H9 (cell line): ENCODE results near the gene CTXN1. TPM values are rescaled to one million over a fixed set of nuclear protein-coding genes. Genes with fewer than 3 reads are reported as not detected.
A peak's percentile ranks its signal among the peaks of the same experiment; 100 is the strongest.

Experiments used
- DNase-seq: peaks from one replicate; pipeline ENCODE4 v3.0.0-alpha.2; 2017
- H2AFZ ChIP-seq: one replicate; pipeline ENCODE4 v1.6.1; 2013; ENCODE audit warnings: mild to moderate bottlenecking, low read length, control low read depth, moderate library complexity
- H2AK5ac ChIP-seq: 2 replicates; pipeline ENCODE4 v1.6.1; 2013; ENCODE audit warnings: low read length, control low read depth, mixed read lengths; ENCODE audit not compliant: insufficient read length
- H2BK120ac ChIP-seq: one replicate; pipeline ENCODE4 v1.6.1; 2013; ENCODE audit warnings: low read depth, mild to moderate bottlenecking, low read length, control low read depth, inconsistent platforms; ENCODE audit not compliant: poor library complexity, severe bottlenecking
- H2BK12ac ChIP-seq: 2 replicates; pipeline ENCODE4 v1.6.1; 2013; ENCODE audit warnings: low read length, control low read depth, mixed read lengths, low read depth; ENCODE audit not compliant: insufficient read length
- H2BK15ac ChIP-seq: 2 replicates; pipeline ENCODE4 v1.6.1; 2013; ENCODE audit warnings: low read depth, low read length, control low read depth
- H2BK20ac ChIP-seq: one replicate; pipeline ENCODE4 v1.6.1; 2013; ENCODE audit warnings: low read depth, mild to moderate bottlenecking, low read length, control low read depth, inconsistent platforms; ENCODE audit not compliant: poor library complexity, severe bottlenecking
- H2BK5ac ChIP-seq: 2 replicates; pipeline ENCODE4 v1.6.1; 2013; ENCODE audit warnings: low read length, control low read depth, mixed read lengths; ENCODE audit not compliant: insufficient read length
- H3K14ac ChIP-seq: 2 replicates; pipeline ENCODE4 v1.6.1; 2013; ENCODE audit warnings: low read length, control low read depth; ENCODE audit not compliant: insufficient read depth
- H3K18ac ChIP-seq: 2 replicates; pipeline ENCODE4 v1.6.1; 2013; ENCODE audit warnings: low read depth, mild to moderate bottlenecking, mixed read lengths, low read length, control low read depth; ENCODE audit not compliant: insufficient read length
- H3K23ac ChIP-seq: 2 replicates; pipeline ENCODE4 v1.6.1; 2013; ENCODE audit warnings: low read length, control low read depth, mixed read lengths, low read depth; ENCODE audit not compliant: insufficient read length
- H3K23me2 ChIP-seq: 2 replicates; pipeline ENCODE4 v1.6.1; 2013; ENCODE audit warnings: low read depth, mild to moderate bottlenecking, mixed read lengths, low read length, control low read depth; ENCODE audit not compliant: insufficient read length, poor library complexity, severe bottlenecking
- H3K27ac ChIP-seq: 2 replicates; pipeline ENCODE4 v1.5.1; 2013; ENCODE audit warnings: low read length, control low read depth, mixed read lengths, low read depth; ENCODE audit not compliant: insufficient read length
- H3K27me3 ChIP-seq: 2 replicates; pipeline ENCODE4 v1.6.1; 2013; ENCODE audit warnings: low read length, control low read depth, inconsistent platforms; ENCODE audit not compliant: insufficient read depth
- H3K4ac ChIP-seq: 2 replicates; pipeline ENCODE4 v1.6.1; 2013; ENCODE audit warnings: low read depth, mild to moderate bottlenecking, control low read depth, inconsistent platforms, low read length, moderate library complexity
- H3K4me1 ChIP-seq: 2 replicates; pipeline ENCODE4 v1.6.1; 2013; ENCODE audit warnings: low read length, control low read depth, inconsistent platforms; ENCODE audit not compliant: insufficient read depth
- H3K4me2 ChIP-seq: 2 replicates; pipeline ENCODE4 v1.6.1; 2013; ENCODE audit warnings: low read length, control low read depth, mixed read lengths; ENCODE audit not compliant: insufficient read length, insufficient read depth
- H3K56ac ChIP-seq: 2 replicates; pipeline ENCODE4 v1.6.1; 2013; ENCODE audit warnings: low read depth, mild to moderate bottlenecking, mixed read lengths, low read length, control low read depth; ENCODE audit not compliant: insufficient read length
- H3K79me1 ChIP-seq: 2 replicates; pipeline ENCODE4 v1.6.1; 2013; ENCODE audit warnings: low read depth, mild to moderate bottlenecking, moderate library complexity, low read length, control low read depth, inconsistent platforms; ENCODE audit not compliant: insufficient read depth, poor library complexity, severe bottlenecking
- H3K79me2 ChIP-seq: 2 replicates; pipeline ENCODE4 v1.6.1; 2013; ENCODE audit warnings: low read length, control low read depth, inconsistent platforms; ENCODE audit not compliant: insufficient read depth
- H3K9ac ChIP-seq: 2 replicates; pipeline ENCODE4 v1.6.1; 2013; ENCODE audit warnings: low read length, control low read depth, mixed read lengths; ENCODE audit not compliant: insufficient read length; ENCODE audit errors: extremely low read depth
- H3K9me3 ChIP-seq: one replicate; pipeline ENCODE4 v1.6.1; 2013; ENCODE audit warnings: low read depth, low read length, inconsistent platforms; ENCODE audit not compliant: control insufficient read depth
- H3T11ph ChIP-seq: one replicate; pipeline ENCODE4 v1.6.1; 2013; ENCODE audit warnings: mild to moderate bottlenecking, low read length, control low read depth, inconsistent platforms
- H4K20me1 ChIP-seq: one replicate; pipeline ENCODE4 v1.6.1; 2013; ENCODE audit not compliant: control insufficient read depth, insufficient read length, insufficient read depth
- H4K5ac ChIP-seq: 2 replicates; pipeline ENCODE4 v1.6.1; 2013; ENCODE audit warnings: low read depth, mild to moderate bottlenecking, mixed read lengths, low read length, control low read depth; ENCODE audit not compliant: insufficient read length
- H4K8ac ChIP-seq: replicated peaks from 2 replicates; pipeline ENCODE4 v1.6.1; 2013; ENCODE audit warnings: low read length, control low read depth, mixed read lengths, low read depth; ENCODE audit not compliant: insufficient read length
- H4K91ac ChIP-seq: 2 replicates; pipeline ENCODE4 v1.6.1; 2013; ENCODE audit warnings: low read depth, mild to moderate bottlenecking, moderate library complexity, mixed read lengths, low read length, control low read depth; ENCODE audit not compliant: insufficient read length
- H3K27ac Mint-ChIP-seq, 3 experiments: 2 replicates in 2 of 3; 3 replicates in 1 of 3; pipeline ENCODE4 v1.8.0; 2020 to 2021; ENCODE audit warnings: mixed read lengths in 3 of 3, mild to moderate bottlenecking in 1 of 3, moderate library complexity in 1 of 3
- H3K27me3 Mint-ChIP-seq: 2 replicates; pipeline ENCODE4 v1.8.0; 2021; ENCODE audit warnings: low read depth, mild to moderate bottlenecking, moderate library complexity, mixed read lengths
- H3K36me3 Mint-ChIP-seq, 3 experiments: 2 replicates in 2 of 3; 3 replicates in 1 of 3; pipeline ENCODE4 v1.8.0; 2020 to 2021; ENCODE audit warnings: low read depth in 3 of 3, mixed read lengths in 3 of 3; ENCODE audit not compliant: insufficient read depth in 1 of 3
- H3K4me1 Mint-ChIP-seq, 2 experiments: 2 replicates each; pipeline ENCODE4 v1.8.0; 2020; ENCODE audit warnings: mixed read lengths in 2 of 2
- H3K4me3 Mint-ChIP-seq, 2 experiments: 2 replicates in 1 of 2; 3 replicates in 1 of 2; pipeline ENCODE4 v1.8.0; 2020 to 2021; ENCODE audit warnings: mild to moderate bottlenecking in 2 of 2, mixed read lengths in 2 of 2, moderate library complexity in 1 of 2
- H3K9me3 Mint-ChIP-seq, 2 experiments: 2 replicates in 1 of 2; 3 replicates in 1 of 2; pipeline ENCODE4 v1.8.0; 2020; ENCODE audit warnings: mild to moderate bottlenecking in 2 of 2, mixed read lengths in 2 of 2, moderate library complexity in 1 of 2
- CTCF ChIP-seq: fragments of 200-600 bp; sonication (generic); conservative IDR thresholded peaks from 3 replicates; pipeline ENCODE4 v1.8.0; 2021; ENCODE audit warnings: antibody characterized with exemption, mild to moderate bottlenecking
- WGBS: extraction: QIAGEN DNeasy Blood & Tissue Kit; methylation state at CpG from one replicate; pipeline ENCODE4 v1.1.7; 2013; ENCODE audit warnings: missing lambda C conversion rate, low lambda C conversion rate, mixed read lengths; ENCODE audit not compliant: insufficient read length; ENCODE audit errors: extremely low coverage; 5-methylcytosine and 5-hydroxymethylcytosine counted together
- total RNA-seq: library from RNA; stranded (reverse); gene quantifications from 2 replicates; pipeline ENCODE4 v1.2.1, GENCODE V29; 2021

CTXN1 gene
- total RNA-seq, 1 experiment from 2014 or later: 22.7 TPM

GRCh38 chr19:7968796-7969554, 43.0 kb upstream of the CTXN1 start:
- H3K4me3 Mint-ChIP-seq: peak overlapping the region in 1 of 2 experiments; percentile 28; a peak in 1 of 5 replicates
- H3K9me3 ChIP-seq: no peaks in the 10 kb centered on the region
- H3K23me2 ChIP-seq: no peaks in the 10 kb centered on the region
- no peaks in the 10 kb centered on the region for H3K9me3 Mint-ChIP-seq
- no peaks in the 10 kb centered on the region for H3K79me2 ChIP-seq
- H3K18ac ChIP-seq: no peak overlapping the region
- no peak overlapping the region for H3K9ac ChIP-seq
- WGBS: no CpG with 5 or more reads among the region's 20 CpGs
- H3K27me3 ChIP-seq: no peaks in the 10 kb centered on the region
- H3K56ac ChIP-seq: no peak overlapping the region
- no peak overlapping the region for H2BK15ac ChIP-seq
- no peak overlapping the region for H4K91ac ChIP-seq
- no peak overlapping the region for H2AK5ac ChIP-seq
- H3K79me1 ChIP-seq: no peaks in the 10 kb centered on the region
- H3T11ph ChIP-seq: no peak overlapping the region
- no peak overlapping the region; the same call in 1 of the 2 replicates for H3K14ac ChIP-seq
- no peak overlapping the region for H2BK20ac ChIP-seq
- H3K4ac ChIP-seq: no peak overlapping the region
- no peaks in the 10 kb centered on the region for H3K27me3 Mint-ChIP-seq
- no peak overlapping the region for H2BK12ac ChIP-seq
- no peak overlapping the region for H2AFZ ChIP-seq
- H2BK120ac ChIP-seq: no peak overlapping the region
- no peak overlapping the region for H3K23ac ChIP-seq
- H3K27ac Mint-ChIP-seq: peak overlapping the region; percentile 80 to 95 (median 92); a peak in 5 of 7 replicates
- no peak for TF ChIP-seq CTCF
- no peaks in the 10 kb centered on the region for H3K4me1 ChIP-seq
- H3K36me3 Mint-ChIP-seq: peaks cover 34 to 81% (median 61%) of the 10 kb centered on the region in 3 experiments
- DNase-seq: no peak
- no peak overlapping the region for H3K4me2 ChIP-seq
- H4K5ac ChIP-seq: no peak overlapping the region
- H3K4me1 Mint-ChIP-seq: peaks cover 17 to 23% of the 10 kb centered on the region in 2 experiments
- H4K20me1 ChIP-seq: no peaks in the 10 kb centered on the region
- H4K8ac ChIP-seq: no peak overlapping the region
- no peak overlapping the region for H3K27ac ChIP-seq
- no peak overlapping the region for H2BK5ac ChIP-seq
